Ovary (tissue), 9 donors: ENCODE measurements around the gene DNMT3L. TPM values are rescaled to one million over a fixed set of nuclear protein-coding genes. Genes with fewer than 3 reads are reported as not detected.

Experiments
- DNase-seq, 5 donors: peaks; one replicate each; pipeline ENCODE4 v3.0.0-alpha.2; 2019 to 2020
- H3K27ac ChIP-seq, 2 donors: fragments of 200-600 bp; one replicate each; pipeline versions ENCODE4 v1.5.1 to v1.8.0; 2019 to 2022
- H3K27me3 ChIP-seq: fragments of 200-600 bp; one replicate; pipeline ENCODE4 v1.8.0; 2022
- H3K36me3 ChIP-seq: fragments of 200-600 bp; sonication (generic); one replicate; pipeline ENCODE4 v1.5.1; 2019
- H3K4me1 ChIP-seq: one replicate; pipeline ENCODE4 v1.8.1; 2013; ENCODE audit warnings: mild to moderate bottlenecking, moderate library complexity; ENCODE audit not compliant: insufficient read depth
- H3K4me3 ChIP-seq: fragments of 200-600 bp; sonication (generic); one replicate; pipeline ENCODE4 v1.5.1; 2017
- H3K9me3 ChIP-seq, 2 donors: fragments of 200-600 bp in 1 of 2; sonication (generic) in 1 of 2; one replicate each; pipeline versions ENCODE4 v1.5.1 to v1.8.1; 2013 to 2019; ENCODE audit warnings: mild to moderate bottlenecking in 1 of 2, moderate library complexity in 1 of 2
- EP300 ChIP-seq: sonication (generic); formaldehyde crosslinking; IDR thresholded peaks from one replicate; pipeline ENCODE4 v1.6.1; 2017; ENCODE audit warnings: antibody characterized with exemption
- POLR2A ChIP-seq: fragments of 450-650 bp; IDR thresholded peaks from one replicate; pipeline ENCODE4 v1.6.1; 2017; ENCODE audit warnings: antibody characterized with exemption, mild to moderate bottlenecking, moderate library complexity
- WGBS, 3 donors: extraction: QIAGEN DNeasy Blood & Tissue Kit in 1 of 3; methylation state at CpG; one replicate each; pipeline versions ENCODE4 v1.1.5 to v1.1.7; 2013 to 2017; 5-methylcytosine and 5-hydroxymethylcytosine counted together
- intact Hi-C, 4 donors: fragments of 100-400 bp; cut with DNase I; formaldehyde crosslinking; loops; one replicate each; pipeline versions ENCODE4 v1.11.0 to v1.15.1; 2022 to 2023
- polyA plus RNA-seq, 2 donors: library from polyadenylated mRNA; stranded (reverse); fragments of 200-250 nt in 1 of 2; fragments of 350-450 nt in 1 of 2; fragmentation: Illumina TruSeq in 1 of 2; extraction: RNeasy Lipid Tissue Mini Kit (QIAGEN cat#74804) in 1 of 2; gene quantifications; one replicate each; pipeline ENCODE4 v1.2.3, GENCODE V29; 2013 to 2014
- total RNA-seq, 7 donors: library from RNA; depleted of rRNA in 2 of 7; stranded (reverse); fragments of >200 nt in 2 of 7; fragmentation: NEBNext Ultra II Directional in 3 of 7; extraction: Animal tissue kit (Norgen Biotek cat#: 25700) in 3 of 7; gene quantifications; one replicate each; pipeline versions ENCODE4 v1.1.0 to v1.2.4, GENCODE V29; 2016 to 2023
- TF ChIP-seq, protein P1 (sequence below), 3 donors: fragments of 450-650 bp in 2 of 3; fragments of 200-600 bp in 1 of 3; IDR thresholded peaks; one replicate each; pipeline versions ENCODE4 v1.5.1 to v1.8.0; 2016 to 2022; ENCODE audit warnings: antibody characterized with exemption in 3 of 3, mild to moderate bottlenecking in 1 of 3
- donor health status: DM: no; HTN: no; CAD: no; lungs with moderate emphysema.
- donor health status: DM: no; HTN: no; CAD: no.
- donor health status: Bipolar disorder and iron deficiency.
- donor health status: DM: yes; HTN: yes; CAD: no.
- donor health status: DM: no; HTN: no; CAD: no.
- donor health status: DM: yes; HTN: yes; CAD: no.

DNMT3L gene
- total and polyA plus RNA-seq, 9 donors = not detected

DNA sequence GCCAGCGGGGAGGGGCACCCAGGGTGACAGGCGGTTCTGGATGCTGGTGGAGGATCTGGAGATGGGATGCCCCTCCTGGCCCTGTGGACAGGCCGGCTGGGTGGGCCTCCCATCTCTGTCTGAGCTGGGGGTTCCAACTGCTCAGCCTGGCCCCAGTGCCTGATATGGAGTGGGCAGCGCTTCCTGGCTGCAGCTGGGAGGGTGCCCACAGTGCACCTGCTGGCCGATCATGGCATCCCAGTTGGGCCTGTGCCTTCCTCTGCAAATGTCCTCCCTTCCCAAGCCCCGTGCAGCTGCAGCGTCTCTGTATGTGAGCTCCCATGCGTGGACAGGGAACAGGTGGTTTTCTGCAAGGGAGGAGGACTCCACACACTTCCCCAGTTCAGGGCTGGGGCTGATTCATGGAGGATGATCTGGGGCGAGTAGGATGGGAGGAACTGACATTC lies 40.3 kb upstream of the DNMT3L start:
- H3K27me3 ChIP-seq = no peaks in the 10 kb centered on the region
- H3K4me3 ChIP-seq = no peak overlapping the region
- intact Hi-C loops = loop anchor here in 1 of 4 donors (10.0 kb wide), 1 partner anchor 487 kb away; no protein-coding TSS in a partner anchor
- peaks cover 16% of the 10 kb centered on the region for H3K4me1 ChIP-seq
- H3K9me3 ChIP-seq = no peaks in the 10 kb centered on the region
- no peak for DNase-seq
- TF ChIP-seq, protein P1, sequence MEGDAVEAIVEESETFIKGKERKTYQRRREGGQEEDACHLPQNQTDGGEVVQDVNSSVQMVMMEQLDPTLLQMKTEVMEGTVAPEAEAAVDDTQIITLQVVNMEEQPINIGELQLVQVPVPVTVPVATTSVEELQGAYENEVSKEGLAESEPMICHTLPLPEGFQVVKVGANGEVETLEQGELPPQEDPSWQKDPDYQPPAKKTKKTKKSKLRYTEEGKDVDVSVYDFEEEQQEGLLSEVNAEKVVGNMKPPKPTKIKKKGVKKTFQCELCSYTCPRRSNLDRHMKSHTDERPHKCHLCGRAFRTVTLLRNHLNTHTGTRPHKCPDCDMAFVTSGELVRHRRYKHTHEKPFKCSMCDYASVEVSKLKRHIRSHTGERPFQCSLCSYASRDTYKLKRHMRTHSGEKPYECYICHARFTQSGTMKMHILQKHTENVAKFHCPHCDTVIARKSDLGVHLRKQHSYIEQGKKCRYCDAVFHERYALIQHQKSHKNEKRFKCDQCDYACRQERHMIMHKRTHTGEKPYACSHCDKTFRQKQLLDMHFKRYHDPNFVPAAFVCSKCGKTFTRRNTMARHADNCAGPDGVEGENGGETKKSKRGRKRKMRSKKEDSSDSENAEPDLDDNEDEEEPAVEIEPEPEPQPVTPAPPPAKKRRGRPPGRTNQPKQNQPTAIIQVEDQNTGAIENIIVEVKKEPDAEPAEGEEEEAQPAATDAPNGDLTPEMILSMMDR (IDR thresholded peaks at IDR 0.05) = no peak
- TF ChIP-seq EP300 (no peak), POLR2A (no peak)
- H3K27ac ChIP-seq = no peak overlapping the region
- H3K36me3 ChIP-seq = no peaks in the 10 kb centered on the region
- 51 to 60% (median 53%) methylated on average over 9 of the region's 9 CpGs for WGBS, 3 donors

DNA sequence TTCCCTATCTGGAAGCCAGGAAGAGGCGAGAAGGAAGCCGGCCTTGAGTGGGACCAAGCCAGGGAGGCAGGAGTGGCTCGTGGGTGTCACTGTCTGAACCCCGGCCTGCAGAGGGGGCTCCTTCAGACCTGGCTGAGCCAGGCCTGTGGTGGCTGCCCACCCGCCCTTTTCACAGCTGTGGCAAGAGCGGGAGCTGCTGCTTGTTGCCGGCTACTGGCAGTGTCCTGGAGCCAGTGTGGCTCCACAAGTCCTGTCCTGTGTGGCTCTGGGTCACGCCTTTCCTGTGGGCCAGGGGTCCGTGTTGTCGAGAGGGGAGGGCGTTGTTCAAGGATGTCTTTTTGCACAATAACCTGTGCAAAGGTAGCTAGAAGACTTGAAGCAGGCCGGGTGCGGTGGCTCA lies 39.4 kb upstream of the DNMT3L start:
- WGBS, 3 donors = 67 to 74% (median 70%) methylated on average over 13 of the region's 13 CpGs
- Histone ChIP-seq H3K4me3 (peak overlapping the region; percentile 98), H3K4me1 (peaks cover 16% of the 10 kb centered on the region), H3K36me3 (no peaks in the 10 kb centered on the region), H3K27me3 (no peaks in the 10 kb centered on the region), H3K9me3 (no peaks in the 10 kb centered on the region), H3K27ac (peak overlapping the region; percentile 78 to 88)
- TF ChIP-seq, protein P1 (IDR thresholded peaks at IDR 0.05) = no peak
- TF ChIP-seq POLR2A (no peak), EP300 (no peak)
- DNase-seq = no peak
- intact Hi-C loops = loop anchor here in 1 of 4 donors (10.0 kb wide), 1 partner anchor 486 kb away; no protein-coding TSS in a partner anchor

DNA sequence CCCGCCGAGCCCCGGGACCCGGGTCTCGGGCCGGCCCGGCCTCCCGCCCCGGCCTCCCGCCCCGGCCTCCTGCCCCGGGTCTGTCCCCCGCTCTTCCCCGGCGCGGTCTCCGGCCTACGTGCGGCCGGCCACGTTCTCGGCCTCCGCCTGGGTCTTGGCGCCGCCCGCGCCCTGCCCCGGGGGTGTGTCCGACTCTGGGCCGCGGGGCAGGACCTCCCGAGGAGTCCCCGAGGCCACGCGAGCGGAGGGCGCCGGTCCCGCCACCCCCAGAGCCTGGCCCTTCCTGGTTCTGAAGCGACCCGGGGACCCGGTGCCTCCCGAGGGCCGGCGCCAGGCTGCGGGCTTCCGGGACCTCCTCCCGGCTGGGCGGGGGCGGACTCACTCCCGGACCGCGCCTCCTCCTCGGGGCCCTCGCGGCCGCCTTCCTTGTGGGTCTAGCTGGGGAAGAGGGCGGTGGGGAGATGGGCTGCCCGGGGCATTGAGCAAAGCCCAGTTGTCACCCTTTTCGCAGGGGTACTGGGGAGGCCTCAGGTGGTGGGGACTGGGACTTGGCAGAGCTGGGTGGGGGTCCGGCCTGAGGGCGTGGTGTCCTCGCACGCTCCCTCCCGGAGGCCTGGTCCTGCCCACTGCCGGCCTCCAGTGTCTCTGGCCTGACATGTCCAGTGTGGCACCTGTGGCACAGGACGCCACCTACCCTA lies 38.7 kb upstream of the DNMT3L start:
- Histone ChIP-seq H3K4me3 (peak overlapping the region; percentile 98), H3K36me3 (no peaks in the 10 kb centered on the region), H3K4me1 (peaks cover 16% of the 10 kb centered on the region), H3K9me3 (no peaks in the 10 kb centered on the region), H3K27ac (peak overlapping the region; percentile 78 to 88), H3K27me3 (no peaks in the 10 kb centered on the region)
- no peak for TF ChIP-seq EP300
- TF ChIP-seq POLR2A = no peak
- WGBS, 3 donors = 0 to 1% (median 0%) methylated on average over 24 to 67 of the region's 67 CpGs
- DNase-seq = peak; percentile 67 to 81 (median 73)
- intact Hi-C loops = loop anchor here in 1 of 4 donors (10.0 kb wide), 1 partner anchor 486 kb away; no protein-coding TSS in a partner anchor

DNA sequence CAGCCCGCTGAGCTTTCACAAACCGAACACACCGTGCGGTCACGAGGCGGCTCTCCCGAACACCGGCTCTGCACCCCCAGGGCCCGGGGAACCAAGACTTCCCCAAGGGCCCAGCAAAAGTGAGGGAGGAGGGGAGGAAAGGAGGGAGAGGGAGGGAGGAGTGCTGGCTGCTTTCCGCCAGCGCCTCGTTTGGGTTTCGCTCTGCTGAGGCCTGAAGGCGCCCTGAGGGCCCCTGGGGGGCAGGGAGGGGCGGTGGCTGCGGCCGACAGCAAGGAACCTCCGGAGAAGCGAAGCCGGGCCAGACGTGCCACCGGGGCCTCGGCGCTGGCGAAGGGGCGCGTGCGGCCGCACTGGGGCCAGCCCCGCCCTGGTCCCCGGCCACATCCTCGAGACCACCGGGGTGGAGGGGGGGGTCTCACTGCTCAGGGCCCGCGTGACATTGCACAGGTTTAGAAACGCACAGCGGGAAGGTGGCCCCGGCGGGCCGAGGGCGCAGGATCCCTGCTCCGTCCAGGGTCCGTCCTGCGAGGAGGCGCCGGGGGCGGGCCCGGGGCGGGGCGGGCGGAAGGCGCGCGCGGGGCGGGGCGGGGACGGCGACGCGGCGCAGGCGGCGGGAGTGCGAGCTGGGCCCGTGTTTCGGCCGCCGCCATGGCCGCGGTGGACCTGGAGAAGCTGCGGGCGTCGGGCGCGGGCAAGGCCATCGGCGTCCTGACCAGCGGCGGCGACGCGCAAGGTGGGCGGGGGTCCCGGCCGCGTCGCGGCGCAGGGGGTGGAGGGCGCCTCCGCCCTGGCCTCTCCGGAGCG lies 38.0 kb upstream of the DNMT3L start, which contains the start of gene PFKL:
TSS of gene PFKL (plus strand) at position 596 of the 804 bp plus-strand sequence. CDS start at position 649, 53 bp downstream.
- H3K27me3 ChIP-seq = no peaks in the 10 kb centered on the region
- WGBS, 3 donors = 0 to 1% (median 1%) methylated on average over 42 to 94 of the region's 94 CpGs
- intact Hi-C loops = loop anchor here in 3 of 4 donors (5.0 to 10.0 kb wide), 3 partner anchors 38 to 487 kb away; partner anchors contain the start of gene CFAP410 (in 1 of the 3)
- H3K9me3 ChIP-seq = no peaks in the 10 kb centered on the region
- no peaks in the 10 kb centered on the region for H3K36me3 ChIP-seq
- peak within 1 kb of the TSS; percentile 98 for H3K4me3 ChIP-seq
- peaks cover 16% of the 10 kb centered on the region for H3K4me1 ChIP-seq
- peak; percentile 4 for TF ChIP-seq POLR2A
- TF ChIP-seq, protein P1 (IDR thresholded peaks at IDR 0.05) = no peak
- peak; percentile 60 to 82 (median 73) for DNase-seq
- peak within 1 kb of the TSS; percentile 78 to 88 for H3K27ac ChIP-seq
